Caco-2 (cell line): ENCODE measurements around the gene PACS1. TPM values are rescaled to one million over a fixed set of nuclear protein-coding genes. Genes with fewer than 3 reads are reported as not detected.
A peak's percentile ranks its signal among the peaks of the same experiment; 100 is the strongest.

Source experiments
- BruUV-seq: library from RNA; stranded (reverse); fragments of 400-500 nt; replicated peaks from 2 replicates; lab custom pipeline; 2021; lab: Mats Ljungman, UMichigan
- CTCF ChIA-PET: fragments of 300-600 bp; sonication (Branson Sonifier 250); formaldehyde crosslinking; loops from one replicate; lab custom pipeline; 2022; ENCODE audit warnings: antibody characterized with exemption; lab: Charles Lee
- POLR2A ChIA-PET: fragments of 300-600 bp; sonication (Branson Sonifier 250); formaldehyde crosslinking; loops from one replicate; lab custom pipeline; 2022; ENCODE audit warnings: antibody characterized with exemption; lab: Charles Lee
- DNase-seq, 2 experiments: peaks; one replicate each; pipeline versions ENCODE4 v3.0.0 to v3.0.0-alpha.2; 2020 to 2022
- H3K27me3 ChIP-seq: replicated peaks from 2 replicates; pipeline ENCODE4 v1.6.0; 2011; ENCODE audit warnings: low read length; ENCODE audit not compliant: control insufficient read depth, insufficient read depth
- H3K36me3 ChIP-seq: 2 replicates; pipeline ENCODE4 v1.5.1; 2011; ENCODE audit warnings: low read length; ENCODE audit not compliant: control insufficient read depth, insufficient read depth
- H3K4me1 ChIP-seq: fragments of 250-450 bp; sonication (Bioruptor Pico); 2 replicates; pipeline ENCODE4 v1.5.1; 2020; ENCODE audit warnings: mild to moderate bottlenecking
- H3K4me3 ChIP-seq: 2 replicates; pipeline ENCODE4 v1.5.1; 2011; ENCODE audit warnings: low read depth, mild to moderate bottlenecking, control low read depth, low read length
- H3K9me3 ChIP-seq: fragments of 250-450 bp; sonication (Bioruptor Pico); 2 replicates; pipeline ENCODE4 v1.5.1; 2020; ENCODE audit warnings: mild to moderate bottlenecking, moderate library complexity
- H3K27ac Mint-ChIP-seq: one replicate; pipeline ENCODE4 v1.8.0; 2022; ENCODE audit warnings: mixed read lengths; ENCODE audit not compliant: unreplicated experiment
- H3K27me3 Mint-ChIP-seq: one replicate; pipeline ENCODE4 v1.8.0; 2022; ENCODE audit warnings: mixed read lengths; ENCODE audit not compliant: insufficient read depth, unreplicated experiment
- H3K36me3 Mint-ChIP-seq: one replicate; pipeline ENCODE4 v1.8.0; 2022; ENCODE audit warnings: mild to moderate bottlenecking, mixed read lengths; ENCODE audit not compliant: insufficient read depth, unreplicated experiment
- H3K4me1 Mint-ChIP-seq: one replicate; pipeline ENCODE4 v1.8.0; 2022; ENCODE audit warnings: low read depth, mixed read lengths; ENCODE audit not compliant: unreplicated experiment
- H3K4me3 Mint-ChIP-seq: one replicate; pipeline ENCODE4 v1.8.0; 2022; ENCODE audit warnings: mild to moderate bottlenecking, moderate library complexity, mixed read lengths; ENCODE audit not compliant: unreplicated experiment
- H3K9me3 Mint-ChIP-seq: one replicate; pipeline ENCODE4 v1.8.0; 2022; ENCODE audit warnings: mixed read lengths; ENCODE audit not compliant: unreplicated experiment
- CTCF ChIP-seq, 2 experiments: fragments of 200-600 bp in 1 of 2; IDR thresholded peaks; 1 replicate in 1 of 2; 2 replicates in 1 of 2; pipeline versions ENCODE4 v1.5.1 to v1.8.0; 2011 to 2022; ENCODE audit warnings: antibody characterized with exemption in 1 of 2, control low read depth in 1 of 2, inconsistent platforms in 1 of 2, low read depth in 1 of 2, low read length in 1 of 2, mild to moderate bottlenecking in 1 of 2, moderate library complexity in 1 of 2; ENCODE audit not compliant: insufficient read depth in 1 of 2, severe bottlenecking in 1 of 2, unreplicated experiment in 1 of 2
- intact Hi-C: fragments of 100-400 bp; cut with micrococcal nuclease; formaldehyde crosslinking; loops from one replicate; pipeline ENCODE4 v1.10.0; 2022; ENCODE audit not compliant: unreplicated experiment
- total RNA-seq: library from RNA; stranded (reverse); gene quantifications from 2 replicates; pipeline ENCODE4 v1.2.3, GENCODE V29; 2022

PACS1 gene
- total RNA-seq, 1 experiment from 2014 or later, result 82.2 TPM

DNA sequence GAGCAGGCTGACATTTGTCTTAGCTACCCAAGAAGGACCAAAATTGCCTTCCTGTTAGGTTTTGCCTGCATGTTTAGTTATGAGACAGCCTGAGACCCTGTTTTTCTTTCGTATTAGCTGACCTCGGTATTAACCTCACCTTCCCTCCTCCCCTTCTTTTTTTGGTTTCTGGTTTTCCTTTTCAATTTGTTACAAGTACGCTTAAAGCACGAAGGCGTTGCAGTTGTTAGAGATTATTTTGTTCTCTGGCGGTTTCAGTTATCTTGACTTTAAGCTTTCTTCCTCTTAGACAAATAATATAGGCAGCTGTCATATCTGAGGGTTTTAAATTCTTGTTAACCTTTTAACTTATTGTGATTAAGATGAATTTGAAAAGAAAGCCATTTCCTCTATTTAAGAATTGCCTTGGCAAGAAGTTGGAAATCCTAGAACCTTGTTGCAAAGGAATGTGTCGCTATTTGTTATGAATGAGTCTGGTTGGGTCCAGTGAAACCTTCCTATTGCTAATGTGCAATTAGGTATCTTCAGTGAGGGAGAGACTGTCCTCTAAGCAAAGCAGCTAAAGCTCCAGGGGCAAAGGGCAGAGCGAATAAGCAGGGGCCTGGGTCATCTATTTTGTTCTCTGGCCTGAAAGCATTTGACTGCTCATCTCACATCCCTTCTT is 45.7 kb downstream of the PACS1 start:
- Mint-ChIP-seq H3K27me3 (no peaks in the 10 kb centered on the region), H3K36me3 (peaks cover 6% of the 10 kb centered on the region), H3K4me1 (peaks cover 63% of the 10 kb centered on the region), H3K9me3 (no peaks in the 10 kb centered on the region), H3K27ac (peak overlapping the region; percentile 74), H3K4me3 (peak overlapping the region; percentile 55)
- POLR2A ChIA-PET, result interaction anchor here (1.1 to 1.2 kb wide), 2 partner anchors 113 to 256 kb away, joined by 3 read pairs; no protein-coding TSS in a partner anchor
- no peaks in the 10 kb centered on the region for H3K27me3 ChIP-seq
- peak in 1 of 2 experiments; percentile 38 for DNase-seq
- BruUV-seq, result no TSS peak
- CTCF ChIA-PET, result interaction anchor here (0.6 to 1.0 kb wide), 2 partner anchors 46 to 418 kb away, joined by 3 read pairs; no protein-coding TSS in a partner anchor
- no peaks in the 10 kb centered on the region; the same call in 1 of the 2 replicates for H3K36me3 ChIP-seq
- H3K4me1 ChIP-seq, result peaks cover 90% of the 10 kb centered on the region
- TF ChIP-seq CTCF (IDR thresholded peaks at IDR 0.05; ENCODE audit: insufficient read depth in 1 of 2, low read depth in 1 of 2, low read length in 1 of 2, severe bottlenecking in 1 of 2, unreplicated experiment in 1 of 2), result no peak
- intact Hi-C loops, result no loop called here
- H3K9me3 ChIP-seq, result no peaks in the 10 kb centered on the region
- 0 out of 2 replicates have a peak overlapping the region, but pooled peaks have one; percentile 2 for H3K4me3 ChIP-seq

DNA sequence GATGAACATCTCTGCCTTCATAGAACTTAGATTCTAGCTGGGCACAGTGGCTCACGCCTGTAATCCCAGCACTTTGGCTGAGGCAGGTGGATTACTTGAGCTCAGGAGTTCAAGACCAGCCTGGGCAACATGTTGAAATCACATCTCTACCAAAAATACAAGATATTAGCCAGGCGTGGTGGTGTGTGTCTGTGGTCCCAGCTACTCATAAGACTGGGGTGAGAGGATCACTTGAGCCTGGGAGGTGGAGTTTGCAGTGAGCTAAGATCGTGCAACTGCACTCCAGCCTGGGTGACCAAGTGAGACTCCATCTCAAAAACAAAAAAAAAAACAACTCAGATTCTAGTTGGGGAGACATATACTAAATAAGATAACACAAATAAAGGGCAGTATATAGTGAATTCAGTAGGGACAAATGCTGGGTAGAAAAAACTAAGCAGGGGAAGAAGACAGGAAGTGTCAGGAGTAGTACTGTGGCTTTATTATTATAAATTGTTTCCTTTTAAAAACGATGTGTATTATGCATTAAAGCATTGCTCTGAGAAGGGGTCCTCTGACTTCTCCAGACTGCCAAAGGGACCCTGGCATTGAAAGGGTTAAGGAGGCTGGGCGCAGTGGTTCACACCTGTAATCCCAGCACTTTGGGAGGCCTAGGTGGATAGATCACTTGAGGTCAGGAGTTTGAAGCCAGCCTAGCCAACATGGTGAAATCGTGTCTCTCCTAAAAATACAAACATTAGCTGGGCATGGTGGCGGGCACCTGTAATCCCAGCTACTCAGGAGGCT is 46.7 kb downstream of the PACS1 start:
- no peaks in the 10 kb centered on the region for H3K27me3 Mint-ChIP-seq
- no peak overlapping the region for H3K4me3 Mint-ChIP-seq
- H3K27ac Mint-ChIP-seq, result peak overlapping the region; percentile 74
- Histone ChIP-seq H3K9me3 (no peaks in the 10 kb centered on the region), H3K4me3 (no peak overlapping the region), H3K36me3 (no peaks in the 10 kb centered on the region; the same call in 1 of the 2 replicates), H3K4me1 (peaks cover 93% of the 10 kb centered on the region), H3K27me3 (no peaks in the 10 kb centered on the region)
- TF ChIP-seq CTCF (IDR thresholded peaks at IDR 0.05; ENCODE audit: insufficient read depth in 1 of 2, low read depth in 1 of 2, low read length in 1 of 2, severe bottlenecking in 1 of 2, unreplicated experiment in 1 of 2), result no peak
- H3K9me3 Mint-ChIP-seq, result no peaks in the 10 kb centered on the region
- no TSS peak for BruUV-seq
- ChIA-PET CTCF (interaction anchor here (1.0 kb wide), 1 partner anchor 419 kb away, joined by 3 read pairs; no protein-coding TSS in a partner anchor), POLR2A (interaction anchor here (1.2 kb wide), 1 partner anchor 257 kb away, joined by 3 read pairs; no protein-coding TSS in a partner anchor)
- peaks cover 6% of the 10 kb centered on the region for H3K36me3 Mint-ChIP-seq
- intact Hi-C loops, result no loop called here
- DNase-seq, result no peak
- H3K4me1 Mint-ChIP-seq, result peaks cover 65% of the 10 kb centered on the region

DNA sequence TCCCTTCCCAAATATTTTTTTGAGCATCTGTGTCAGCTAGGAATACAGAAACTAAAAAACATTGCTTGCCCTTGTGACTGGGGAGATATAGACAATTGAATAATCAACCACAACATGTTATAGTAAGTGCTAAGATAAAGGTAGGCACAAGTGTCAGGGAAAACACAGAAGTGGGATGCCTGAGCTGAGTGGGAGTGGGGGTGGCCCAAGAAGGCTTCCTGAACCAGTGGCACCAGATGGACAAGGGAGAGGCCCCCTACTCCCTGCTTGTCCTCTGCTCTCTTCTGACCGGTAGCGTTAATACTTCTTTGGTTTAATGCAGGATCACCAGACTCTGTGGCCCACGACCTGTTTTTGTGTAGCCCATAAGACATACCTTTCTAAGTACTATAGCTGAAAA is 48.8 kb downstream of the PACS1 start:
- no peak overlapping the region for H3K4me3 ChIP-seq
- peak overlapping the region; percentile 74 for H3K27ac Mint-ChIP-seq
- peaks cover 48% of the 10 kb centered on the region for H3K4me1 Mint-ChIP-seq
- peaks cover 79% of the 10 kb centered on the region for H3K4me1 ChIP-seq
- ChIA-PET POLR2A (interaction anchor here (0.6 to 1.0 kb wide), 4 partner anchors 15 to 170 kb away, joined by 3 to 6 read pairs (median 4); partner anchors contain the start of gene YIF1A), CTCF (interaction anchor here (0.6 to 1.6 kb wide), 3 partner anchors 48 to 231 kb away, joined by 3 to 6 read pairs (median 5); partner anchors contain the start of gene FIBP)
- no peak for DNase-seq
- H3K36me3 ChIP-seq, result no peaks in the 10 kb centered on the region; the same call in 1 of the 2 replicates
- H3K36me3 Mint-ChIP-seq, result peaks cover 6% of the 10 kb centered on the region
- intact Hi-C loops, result loop anchor here (1.0 to 2.0 kb wide), 3 partner anchors 14 to 48 kb away; no protein-coding TSS in a partner anchor
- TF ChIP-seq CTCF (IDR thresholded peaks at IDR 0.05; ENCODE audit: insufficient read depth in 1 of 2, low read depth in 1 of 2, low read length in 1 of 2, severe bottlenecking in 1 of 2, unreplicated experiment in 1 of 2), result no peak
- H3K4me3 Mint-ChIP-seq, result peak overlapping the region; percentile 50
- H3K9me3 ChIP-seq, result no peaks in the 10 kb centered on the region
- BruUV-seq, result TSS peak; percentile 94
- no peaks in the 10 kb centered on the region for H3K27me3 ChIP-seq
- no peaks in the 10 kb centered on the region for H3K9me3 Mint-ChIP-seq
- no peaks in the 10 kb centered on the region for H3K27me3 Mint-ChIP-seq
